Cardiac muscle cell (in vitro differentiated cells and primary cell): ENCODE data around the gene MAD1L1. TPM values are rescaled to one million over a fixed set of nuclear protein-coding genes. Genes with fewer than 3 reads are reported as not detected.

Experiments used
- DNase-seq, 2 donors: peaks; one replicate each; pipeline versions ENCODE4 v3.0.0 to v3.0.0-alpha.2; 2010 to 2017; ENCODE audit warnings: low read depth in 1 of 2, low spot score in 1 of 2
- H3K27ac ChIP-seq: fragments of 200-600 bp; sonication (generic); 2 replicates; pipeline ENCODE4 v1.5.1; 2016
- H3K27me3 ChIP-seq: fragments of 200-600 bp; sonication (generic); 2 replicates; pipeline ENCODE4 v1.6.0; 2016; ENCODE audit warnings: control low read depth
- H3K36me3 ChIP-seq: fragments of 200-600 bp; sonication (generic); 2 replicates; pipeline ENCODE4 v1.5.1; 2016; ENCODE audit warnings: control low read depth
- H3K4me1 ChIP-seq: fragments of 200-600 bp; sonication (generic); 2 replicates; pipeline ENCODE4 v1.8.1; 2017; ENCODE audit warnings: low read depth, mild to moderate bottlenecking, mixed run types
- H3K4me3 ChIP-seq: fragments of 200-600 bp; sonication (generic); 2 replicates; pipeline ENCODE4 v1.5.1; 2016; ENCODE audit warnings: mild to moderate bottlenecking
- H3K9me3 ChIP-seq: fragments of 200-600 bp; sonication (generic); 2 replicates; pipeline ENCODE4 v1.5.1; 2017; ENCODE audit warnings: low read depth, mild to moderate bottlenecking, control low read depth
- CTCF ChIP-seq: IDR thresholded peaks from 2 replicates; pipeline ENCODE4 v1.5.1; 2012; ENCODE audit warnings: low read depth, mild to moderate bottlenecking, low read length
- polyA plus RNA-seq: library from polyadenylated mRNA; unstranded; fragments of >200 nt; fragmentation: Nextera tagmentation; extraction: Ambion mirVana; gene quantifications from 2 replicates; pipeline ENCODE4 v1.2.1, GENCODE V29; 2016
- total RNA-seq: library from RNA; depleted of rRNA; stranded (reverse); fragments of >200 nt; gene quantifications from 2 replicates; pipeline ENCODE4 v1.2.3, GENCODE V29; 2016

The MAD1L1 gene
- total and polyA plus RNA-seq, 2 experiments from 2014 or later = 38.3 to 56.2 TPM

- Histone ChIP-seq H3K4me3 (no peak overlapping the region), H3K4me1 (peaks cover 11% of the 10 kb centered on the region), H3K27ac (no peak overlapping the region), H3K9me3 (no peaks in the 10 kb centered on the region), H3K36me3 (no peaks in the 10 kb centered on the region), H3K27me3 (no peaks in the 10 kb centered on the region)
- DNase-seq = no peak
- no peak for TF ChIP-seq CTCF
These were observed 188.3 kb downstream of the MAD1L1 start for GRCh38 chr7:2044311-2044882.

- TF ChIP-seq CTCF = no peak
- no peaks in the 10 kb centered on the region for H3K9me3 ChIP-seq
- no peaks in the 10 kb centered on the region for H3K27me3 ChIP-seq
- no peak overlapping the region for H3K27ac ChIP-seq
- no peak for DNase-seq
- peaks cover 14% of the 10 kb centered on the region for H3K4me1 ChIP-seq
- H3K4me3 ChIP-seq = no peak overlapping the region
- no peaks in the 10 kb centered on the region for H3K36me3 ChIP-seq
These were observed 189.3 kb downstream of the MAD1L1 start for GRCh38 chr7:2043316-2044039.

GRCh38 chr7:2042650-2043049, 190.1 kb downstream of the MAD1L1 start:
- H3K9me3 ChIP-seq = no peaks in the 10 kb centered on the region
- no peak for DNase-seq
- no peak for TF ChIP-seq CTCF
- no peak overlapping the region for H3K4me3 ChIP-seq
- no peaks in the 10 kb centered on the region for H3K36me3 ChIP-seq
- H3K27ac ChIP-seq = no peak overlapping the region
- peaks cover 14% of the 10 kb centered on the region for H3K4me1 ChIP-seq
- no peaks in the 10 kb centered on the region for H3K27me3 ChIP-seq

- no peaks in the 10 kb centered on the region for H3K9me3 ChIP-seq
- TF ChIP-seq CTCF = no peak
- no peaks in the 10 kb centered on the region for H3K27me3 ChIP-seq
- H3K36me3 ChIP-seq = no peaks in the 10 kb centered on the region
- H3K27ac ChIP-seq = peak overlapping the region; percentile 44
- no peak overlapping the region for H3K4me3 ChIP-seq
- peaks cover 14% of the 10 kb centered on the region for H3K4me1 ChIP-seq
- no peak for DNase-seq
These were observed 191.0 kb downstream of the MAD1L1 start for GRCh38 chr7:2041496-2042367.

GRCh38 chr7:2040893-2041270, 191.9 kb downstream of the MAD1L1 start:
- Histone ChIP-seq H3K36me3 (no peaks in the 10 kb centered on the region), H3K9me3 (no peaks in the 10 kb centered on the region), H3K4me3 (no peak overlapping the region), H3K4me1 (peaks cover 14% of the 10 kb centered on the region), H3K27ac (peak overlapping the region; percentile 44), H3K27me3 (no peaks in the 10 kb centered on the region)
- no peak for TF ChIP-seq CTCF
- no peak for DNase-seq
